Measurements from ENCODE around the gene NCAM1.

NCAM1 gene

GRCh38 chr11:112961751-112962578, 745 bp downstream of the NCAM1 start:
- Mint-ChIP-seq H3K27ac (peak overlapping the region; percentile 33), H3K4me1 (ENCODE audit: low read depth) (peaks cover 12% of the 10 kb centered on the region), H3K4me3 (peak overlapping the region; percentile 86), H3K27me3 (ENCODE audit: low read depth) (peaks cover 77% of the 10 kb centered on the region), H3K9me3 (no peaks in the 10 kb centered on the region), H3K36me3 (ENCODE audit: low read depth) (no peaks in the 10 kb centered on the region)

- Mint-ChIP-seq H3K27me3 (ENCODE audit: low read depth) (peaks cover 79% of the 10 kb centered on the region), H3K4me1 (ENCODE audit: low read depth) (peaks cover 12% of the 10 kb centered on the region), H3K27ac (no peak overlapping the region), H3K9me3 (no peaks in the 10 kb centered on the region), H3K4me3 (peak overlapping the region; percentile 86), H3K36me3 (ENCODE audit: low read depth) (no peaks in the 10 kb centered on the region)
Measured at GRCh38 chr11:112962579-112963367, 1.6 kb downstream of the NCAM1 start.

- peaks cover 72% of the 10 kb centered on the region for H3K27me3 Mint-ChIP-seq (ENCODE audit: low read depth)
- H3K27ac Mint-ChIP-seq = no peak overlapping the region
- peaks cover 12% of the 10 kb centered on the region for H3K4me1 Mint-ChIP-seq (ENCODE audit: low read depth)
- H3K4me3 Mint-ChIP-seq = no peak overlapping the region
- H3K9me3 Mint-ChIP-seq = no peaks in the 10 kb centered on the region
- H3K36me3 Mint-ChIP-seq (ENCODE audit: low read depth) = no peaks in the 10 kb centered on the region
Measured at GRCh38 chr11:112963368-112963955, 2.2 kb downstream of the NCAM1 start.

DNA sequence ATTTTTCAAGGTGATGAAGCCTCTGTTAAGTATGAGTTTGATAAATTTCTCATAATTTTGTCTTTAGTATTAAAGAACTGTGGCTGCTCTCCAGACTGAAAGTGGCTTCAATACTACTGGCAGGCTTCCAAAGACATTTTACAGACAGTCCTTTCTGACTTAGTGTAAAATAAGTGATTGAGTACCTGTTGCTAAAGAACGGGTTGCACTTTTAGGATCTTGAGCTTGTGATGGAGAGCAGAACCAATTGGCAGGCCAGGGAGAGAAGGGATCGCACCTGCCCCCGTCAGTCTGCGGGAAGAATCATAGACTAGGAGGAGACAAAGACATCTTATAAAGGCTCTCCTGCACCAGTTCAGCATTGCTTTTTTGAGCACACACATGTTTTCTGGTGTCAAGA, 4.4 kb downstream of the NCAM1 start:
- H3K27ac Mint-ChIP-seq = no peak overlapping the region

DNA sequence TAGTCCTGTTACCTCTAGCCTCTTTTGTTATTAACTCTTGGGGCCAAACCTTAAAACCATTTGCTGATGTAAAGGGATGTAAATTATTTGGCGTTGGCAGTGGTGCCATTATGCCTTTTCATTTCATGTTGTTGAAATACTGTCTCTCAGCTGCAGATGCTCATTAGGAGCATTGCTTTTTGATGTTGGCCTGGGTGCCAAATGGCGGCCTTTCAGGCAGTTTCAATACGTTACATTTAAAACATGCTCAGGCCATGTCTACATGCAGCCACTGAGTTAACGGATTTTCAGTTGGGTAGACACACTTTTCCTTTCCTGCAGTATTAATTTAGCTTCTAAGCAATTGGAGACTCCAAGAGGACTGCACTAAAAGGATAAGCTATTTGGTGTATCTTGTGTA, 5.3 kb downstream of the NCAM1 start:
- Mint-ChIP-seq H3K27ac (no peak overlapping the region), H3K4me1 (ENCODE audit: low read depth) (peaks cover 7% of the 10 kb centered on the region), H3K36me3 (ENCODE audit: low read depth) (no peaks in the 10 kb centered on the region), H3K9me3 (no peaks in the 10 kb centered on the region), H3K4me3 (no peak overlapping the region), H3K27me3 (ENCODE audit: low read depth) (peaks cover 56% of the 10 kb centered on the region)

More for the DNA sequence above, 4.4 kb downstream of the NCAM1 start:
- H3K4me3 Mint-ChIP-seq = no peak overlapping the region
- no peaks in the 10 kb centered on the region for H3K36me3 Mint-ChIP-seq (ENCODE audit: low read depth)
- peaks cover 12% of the 10 kb centered on the region for H3K4me1 Mint-ChIP-seq (ENCODE audit: low read depth)
- no peaks in the 10 kb centered on the region for H3K9me3 Mint-ChIP-seq
- H3K27me3 Mint-ChIP-seq (ENCODE audit: low read depth) = peaks cover 65% of the 10 kb centered on the region

DNA sequence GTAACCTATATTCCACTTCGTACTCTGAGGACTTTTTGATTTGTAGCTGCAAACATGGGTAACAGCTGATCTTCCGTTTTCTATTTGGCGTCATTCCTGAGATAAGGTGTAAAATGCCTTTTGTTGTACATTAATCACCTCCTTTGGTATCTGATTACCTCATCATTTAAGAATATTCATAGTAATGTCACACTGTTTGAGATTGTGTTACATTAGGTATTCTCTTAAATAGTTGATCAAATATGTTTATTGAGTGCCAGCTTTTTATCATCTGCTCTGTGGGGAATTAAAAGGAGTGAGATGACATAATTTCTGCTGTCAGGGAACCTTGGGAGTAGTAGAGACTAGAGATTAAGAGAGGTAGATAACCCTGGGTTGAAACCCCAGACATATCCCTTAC, 5.9 kb downstream of the NCAM1 start:
- Mint-ChIP-seq H3K27me3 (ENCODE audit: low read depth) (peaks cover 52% of the 10 kb centered on the region), H3K4me1 (ENCODE audit: low read depth) (peaks cover 6% of the 10 kb centered on the region), H3K4me3 (no peak overlapping the region), H3K9me3 (no peaks in the 10 kb centered on the region), H3K36me3 (ENCODE audit: low read depth) (no peaks in the 10 kb centered on the region), H3K27ac (no peak overlapping the region)

- H3K4me1 Mint-ChIP-seq (ENCODE audit: low read depth) = no peaks in the 10 kb centered on the region
- H3K4me3 Mint-ChIP-seq = no peak overlapping the region
- peaks cover 42% of the 10 kb centered on the region for H3K27me3 Mint-ChIP-seq (ENCODE audit: low read depth)
- H3K36me3 Mint-ChIP-seq (ENCODE audit: low read depth) = no peaks in the 10 kb centered on the region
- no peaks in the 10 kb centered on the region for H3K9me3 Mint-ChIP-seq
- H3K27ac Mint-ChIP-seq = no peak overlapping the region
Measured at GRCh38 chr11:112968941-112969713, 7.9 kb downstream of the NCAM1 start.

GRCh38 chr11:112971195-112971594, 10.0 kb downstream of the NCAM1 start:
- H3K27me3 Mint-ChIP-seq (ENCODE audit: low read depth) = peaks cover 34% of the 10 kb centered on the region
- H3K27ac Mint-ChIP-seq = no peak overlapping the region
- no peak overlapping the region for H3K4me3 Mint-ChIP-seq
- no peaks in the 10 kb centered on the region for H3K4me1 Mint-ChIP-seq (ENCODE audit: low read depth)
- H3K36me3 Mint-ChIP-seq (ENCODE audit: low read depth) = no peaks in the 10 kb centered on the region
- H3K9me3 Mint-ChIP-seq = no peaks in the 10 kb centered on the region

DNA sequence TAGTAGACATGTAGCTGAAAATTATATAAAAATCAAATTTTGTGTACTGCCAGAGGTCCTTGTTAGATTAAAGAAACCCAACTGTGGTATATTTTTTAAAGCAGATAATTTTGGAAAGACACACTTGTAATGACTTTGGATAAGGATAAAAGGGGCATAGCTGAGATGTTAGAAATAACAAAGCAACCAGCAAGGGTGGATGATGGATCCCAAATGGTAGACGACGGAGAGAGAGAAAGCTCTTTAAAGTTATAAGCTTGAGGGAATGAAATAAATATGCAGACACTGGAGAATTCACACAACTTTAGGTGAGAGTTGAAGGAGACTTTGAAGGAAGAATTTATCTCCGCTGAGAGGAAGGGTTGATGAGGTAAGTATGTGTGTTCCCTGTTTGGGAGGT, 10.6 kb downstream of the NCAM1 start:
- Mint-ChIP-seq H3K27ac (no peak overlapping the region), H3K4me3 (no peak overlapping the region), H3K9me3 (no peaks in the 10 kb centered on the region), H3K36me3 (ENCODE audit: low read depth) (no peaks in the 10 kb centered on the region), H3K4me1 (ENCODE audit: low read depth) (no peaks in the 10 kb centered on the region), H3K27me3 (ENCODE audit: low read depth) (peaks cover 34% of the 10 kb centered on the region)

GRCh38 chr11:112972399-112973145, 11.4 kb downstream of the NCAM1 start:
- Mint-ChIP-seq H3K4me3 (no peak overlapping the region), H3K36me3 (ENCODE audit: low read depth) (no peaks in the 10 kb centered on the region), H3K9me3 (no peaks in the 10 kb centered on the region), H3K4me1 (ENCODE audit: low read depth) (no peaks in the 10 kb centered on the region), H3K27ac (no peak overlapping the region), H3K27me3 (ENCODE audit: low read depth) (peaks cover 27% of the 10 kb centered on the region)

GRCh38 chr11:112975051-112975450, 13.8 kb downstream of the NCAM1 start:
- no peak overlapping the region for H3K27ac Mint-ChIP-seq
- H3K4me1 Mint-ChIP-seq (ENCODE audit: low read depth) = no peaks in the 10 kb centered on the region
- H3K9me3 Mint-ChIP-seq = no peaks in the 10 kb centered on the region
- no peaks in the 10 kb centered on the region for H3K36me3 Mint-ChIP-seq (ENCODE audit: low read depth)
- no peak overlapping the region for H3K4me3 Mint-ChIP-seq
- H3K27me3 Mint-ChIP-seq (ENCODE audit: low read depth) = peaks cover 18% of the 10 kb centered on the region

DNA sequence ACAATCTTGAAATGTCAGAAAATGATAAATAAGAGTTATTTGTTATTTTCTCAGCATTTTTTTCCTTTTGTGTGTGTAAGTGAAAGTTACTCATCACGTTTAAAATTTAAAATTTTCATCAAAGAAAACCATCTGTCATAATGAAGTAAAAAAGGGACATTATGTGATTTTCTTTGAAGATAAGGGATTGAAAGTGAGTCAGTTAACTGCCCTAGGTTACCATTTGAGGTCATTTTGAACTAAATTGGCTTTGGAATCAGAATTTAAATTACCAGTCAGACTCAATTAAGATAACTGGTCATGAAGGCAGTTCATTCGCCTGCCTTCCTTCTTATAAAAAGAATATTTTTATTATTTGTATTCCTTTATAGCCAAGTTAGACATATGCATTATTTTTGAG, 14.3 kb downstream of the NCAM1 start:
- no peak overlapping the region for H3K4me3 Mint-ChIP-seq
- H3K27ac Mint-ChIP-seq = no peak overlapping the region
- H3K36me3 Mint-ChIP-seq (ENCODE audit: low read depth) = no peaks in the 10 kb centered on the region
- no peaks in the 10 kb centered on the region for H3K4me1 Mint-ChIP-seq (ENCODE audit: low read depth)
- peaks cover 16% of the 10 kb centered on the region for H3K27me3 Mint-ChIP-seq (ENCODE audit: low read depth)
- H3K9me3 Mint-ChIP-seq = no peaks in the 10 kb centered on the region

GRCh38 chr11:112977755-112978154, 16.5 kb downstream of the NCAM1 start:
- Mint-ChIP-seq H3K36me3 (ENCODE audit: low read depth) (no peaks in the 10 kb centered on the region), H3K27me3 (ENCODE audit: low read depth) (peaks cover 21% of the 10 kb centered on the region), H3K9me3 (no peaks in the 10 kb centered on the region), H3K27ac (no peak overlapping the region), H3K4me1 (ENCODE audit: low read depth) (no peaks in the 10 kb centered on the region), H3K4me3 (no peak overlapping the region)

DNA sequence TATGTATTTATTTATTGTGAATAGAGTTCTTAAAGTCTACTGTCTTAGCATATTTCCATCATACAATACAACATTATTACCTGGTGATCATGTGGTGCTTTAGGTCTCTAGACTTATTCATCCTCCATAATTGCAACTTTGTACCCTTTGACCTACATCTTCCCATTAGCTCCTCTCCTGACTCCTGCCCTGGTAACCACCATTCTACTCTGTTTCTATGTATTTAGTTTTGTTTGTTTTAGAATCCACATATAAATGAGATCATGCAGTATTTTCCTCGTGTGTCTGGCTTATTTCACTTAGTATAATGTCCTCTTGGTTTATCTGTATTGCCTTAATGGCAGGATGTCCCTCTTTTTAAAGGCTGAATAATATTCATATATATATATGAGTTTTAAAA, 22.7 kb downstream of the NCAM1 start:
- Mint-ChIP-seq H3K9me3 (no peaks in the 10 kb centered on the region), H3K4me1 (ENCODE audit: low read depth) (no peaks in the 10 kb centered on the region), H3K4me3 (no peak overlapping the region), H3K27ac (no peak overlapping the region), H3K36me3 (ENCODE audit: low read depth) (no peaks in the 10 kb centered on the region), H3K27me3 (ENCODE audit: low read depth) (peaks cover 4% of the 10 kb centered on the region)
